HEK293 (cell line): ENCODE results near the gene SBNO2.

Source experiments
- BCL6B ChIP-seq: fragments of 450-650 bp; formaldehyde crosslinking; IDR thresholded peaks from 2 replicates; pipeline ENCODE4 v1.5.1; 2017; ENCODE audit warnings: missing biosample characterization, missing genetic modification characterization
- CTCF ChIP-seq: fragments of 450-650 bp; formaldehyde crosslinking; IDR thresholded peaks from 2 replicates; pipeline ENCODE4 v1.5.1; 2016; ENCODE audit warnings: missing biosample characterization, missing genetic modification characterization
- PATZ1 ChIP-seq: fragments of 450-650 bp; formaldehyde crosslinking; IDR thresholded peaks from 2 replicates; pipeline ENCODE4 v1.5.1; 2016; ENCODE audit warnings: missing biosample characterization, missing genetic modification characterization
- PBX3 ChIP-seq: sonication (generic); formaldehyde crosslinking; IDR thresholded peaks from 2 replicates; pipeline ENCODE4 v1.8.1; 2022; ENCODE audit warnings: mild to moderate bottlenecking, moderate library complexity, missing genetic modification reagents
- REST ChIP-seq: fragments of 450-650 bp; formaldehyde crosslinking; IDR thresholded peaks from 2 replicates; pipeline ENCODE4 v1.5.1; 2016; ENCODE audit warnings: missing biosample characterization, missing genetic modification characterization
- SP2 ChIP-seq: fragments of 450-650 bp; formaldehyde crosslinking; IDR thresholded peaks from 2 replicates; pipeline ENCODE4 v1.5.1; 2016; ENCODE audit warnings: missing biosample characterization, missing genetic modification characterization
- ZBTB11 ChIP-seq: fragments of 450-650 bp; formaldehyde crosslinking; conservative IDR thresholded peaks from 2 replicates; pipeline ENCODE4 v1.5.1; 2016; ENCODE audit warnings: low read depth, missing biosample characterization, missing genetic modification characterization
- ZNF248 ChIP-seq: fragments of 450-650 bp; formaldehyde crosslinking; IDR thresholded peaks from 2 replicates; pipeline ENCODE4 v1.5.1; 2017; ENCODE audit warnings: missing biosample characterization, missing genetic modification characterization
- ZNF324 ChIP-seq: fragments of 450-650 bp; formaldehyde crosslinking; IDR thresholded peaks from 2 replicates; pipeline ENCODE4 v1.5.1; 2016; ENCODE audit warnings: missing biosample characterization, missing genetic modification characterization

GRCh38 chr19:1218751-1219567 is 44.9 kb upstream of the SBNO2 start:
- TF ChIP-seq ZBTB11 (tag by site-specific recombination): no peak
- TF ChIP-seq CTCF (tag by site-specific recombination): no peak
- TF ChIP-seq PATZ1 (tag by site-specific recombination): no peak
- no peak for TF ChIP-seq SP2 (tag by site-specific recombination)
- no peak for TF ChIP-seq ZNF324 (tag by site-specific recombination)
- TF ChIP-seq ZNF248: no peak
- peak; percentile 73; the same call in 1 of the 2 replicates for TF ChIP-seq REST (tag by site-specific recombination)
- no peak for TF ChIP-seq PBX3
- TF ChIP-seq BCL6B (tag by site-specific recombination): no peak
